A673 (cell line): Measurements from ENCODE around the gene PTPN14.

Experiments
- CTCF ChIP-seq: fragments of 300-800, 200-600 bp; sonication (generic); conservative IDR thresholded peaks from 2 replicates; pipeline ENCODE4 v1.5.1; 2017; ENCODE audit warnings: low read depth, mild to moderate bottlenecking, antibody characterized with exemption, low read length, moderate library complexity, mixed read lengths
- EZH2 ChIP-seq: fragments of 200-600 bp; sonication (generic); IDR thresholded peaks from 2 replicates; pipeline ENCODE4 v1.6.1; 2017; ENCODE audit warnings: borderline replicate concordance, low read depth, mild to moderate bottlenecking, mixed read lengths, antibody characterized with exemption, low read length; ENCODE audit not compliant: poor library complexity, severe bottlenecking

GRCh38 chr1:214469290-214469689, 82.1 kb downstream of the PTPN14 start:
- no peak for TF ChIP-seq EZH2
- TF ChIP-seq CTCF = no peak
